GM23248 (cell line): ENCODE data around the gene TMEM121B. TPM values are rescaled to one million over a fixed set of nuclear protein-coding genes. Genes with fewer than 3 reads are reported as not detected.
A peak's percentile ranks its signal among the peaks of the same experiment; 100 is the strongest.

Experiments used
- DNase-seq: peaks from one replicate; pipeline ENCODE4 v3.0.0-alpha.2; 2015
- H2AFZ ChIP-seq: fragments of 200-600 bp; sonication (generic); 2 replicates; pipeline ENCODE4 v1.6.1; 2016; ENCODE audit warnings: antibody characterized with exemption
- H3F3A ChIP-seq: fragments of 200-600 bp; sonication (generic); 2 replicates; pipeline ENCODE4 v1.6.1; 2016; ENCODE audit warnings: mild to moderate bottlenecking, antibody characterized with exemption, mixed run types; ENCODE audit not compliant: insufficient read depth
- H3K27ac ChIP-seq: fragments of 200-600 bp; sonication (generic); 2 replicates; pipeline ENCODE4 v1.5.1; 2016; ENCODE audit warnings: mild to moderate bottlenecking
- H3K27me3 ChIP-seq: fragments of 200-600 bp; sonication (generic); replicated peaks from 2 replicates; pipeline ENCODE4 v1.6.1; 2016; ENCODE audit warnings: mild to moderate bottlenecking; ENCODE audit not compliant: insufficient read depth
- H3K36me3 ChIP-seq: fragments of 200-600 bp; sonication (generic); 2 replicates; pipeline ENCODE4 v1.6.1; 2016; ENCODE audit warnings: low read depth, mild to moderate bottlenecking
- H3K4me1 ChIP-seq: fragments of 200-600 bp; sonication (generic); 2 replicates; pipeline ENCODE4 v1.6.1; 2016; ENCODE audit warnings: mild to moderate bottlenecking; ENCODE audit not compliant: insufficient read depth
- H3K4me2 ChIP-seq: fragments of 200-600 bp; sonication (generic); one replicate; pipeline ENCODE4 v1.6.1; 2016; ENCODE audit warnings: mild to moderate bottlenecking; ENCODE audit not compliant: unreplicated experiment
- H3K4me3 ChIP-seq: fragments of 200-600 bp; sonication (generic); 2 replicates; pipeline ENCODE4 v1.5.1; 2016; ENCODE audit warnings: mild to moderate bottlenecking
- H3K79me2 ChIP-seq: fragments of 200-600 bp; sonication (generic); 2 replicates; pipeline ENCODE4 v1.6.1; 2016; ENCODE audit warnings: mild to moderate bottlenecking; ENCODE audit not compliant: insufficient read depth
- H3K9ac ChIP-seq: fragments of 200-600 bp; sonication (generic); 2 replicates; pipeline ENCODE4 v1.6.1; 2016; ENCODE audit warnings: mild to moderate bottlenecking
- H3K9me2 ChIP-seq: fragments of 200-600 bp; sonication (generic); 2 replicates; pipeline ENCODE4 v1.6.1; 2016; ENCODE audit warnings: mixed run types, mild to moderate bottlenecking, moderate library complexity; ENCODE audit not compliant: insufficient read depth
- H3K9me3 ChIP-seq: fragments of 200-600 bp; sonication (generic); one replicate; pipeline ENCODE4 v1.6.1; 2017; ENCODE audit warnings: low read depth
- H4K20me1 ChIP-seq: fragments of 200-600 bp; sonication (generic); 2 replicates; pipeline ENCODE4 v1.6.0; 2016; ENCODE audit not compliant: insufficient read depth
- EZH2 ChIP-seq: fragments of 200-600 bp; sonication (generic); IDR thresholded peaks from 2 replicates; pipeline ENCODE4 v1.6.1; 2018; ENCODE audit warnings: antibody characterized with exemption, mild to moderate bottlenecking; ENCODE audit not compliant: insufficient read depth, poor library complexity, severe bottlenecking
- EZH2phosphoT487 ChIP-seq: fragments of 200-600 bp; sonication (generic); IDR thresholded peaks from 2 replicates; pipeline ENCODE4 v1.6.1; 2018; ENCODE audit warnings: antibody characterized with exemption, moderate library complexity, mild to moderate bottlenecking, low read depth; ENCODE audit not compliant: insufficient read depth
- WGBS, 2 experiments: methylation state at CpG; one replicate each; pipeline ENCODE4 v1.1.6; 2015 to 2017; ENCODE audit warnings: low lambda C conversion rate in 2 of 2, low coverage in 1 of 2; ENCODE audit errors: missing lambda C conversion rate in 2 of 2; 5-methylcytosine and 5-hydroxymethylcytosine counted together
- in situ Hi-C: fragments of 300-500 bp; cut with MboI; formaldehyde crosslinking; loops from 2 replicates; pipeline ENCODE4 v1.15.0; 2020
- polyA plus RNA-seq: library from polyadenylated mRNA; unstranded; fragments of >200 nt; fragmentation: Nextera tagmentation; extraction: Ambion mirVana; gene quantifications from 2 replicates; pipeline ENCODE4 v1.2.1, GENCODE V29; 2016
- total RNA-seq: library from RNA; depleted of rRNA; stranded (reverse); fragments of >200 nt; shearing (Covaris generic); gene quantifications from 2 replicates; pipeline ENCODE4 v1.2.3, GENCODE V29; 2014

The TMEM121B gene
- total and polyA plus RNA-seq, 2 experiments from 2014 or later: 0.11 TPM; not detected in 1

GRCh38 chr22:17157714-17158113, 36.6 kb upstream of the TMEM121B start:
- Histone ChIP-seq H3K27ac (0 out of 2 replicates have a peak overlapping the region, but pooled peaks have one; percentile 58), H3K9ac (peak overlapping the region; percentile 78; the same call in 1 of the 2 replicates), H2AFZ (no peak overlapping the region), H3K9me3 (no peaks in the 10 kb centered on the region), H3K79me2 (peaks cover 56% of the 10 kb centered on the region), H3F3A (no peaks in the 10 kb centered on the region), H4K20me1 (0 out of 2 replicates have a peak, but pooled peaks cover 12% of the 10 kb centered on the region), H3K4me3 (peak overlapping the region; percentile 84), H3K36me3 (no peaks in the 10 kb centered on the region), H3K9me2 (no peaks in the 10 kb centered on the region), H3K4me2 (peak overlapping the region; percentile 77), H3K27me3 (no peaks in the 10 kb centered on the region), H3K4me1 (peaks cover 11% of the 10 kb centered on the region)
- TF ChIP-seq EZH2 (no peak), EZH2phosphoT487 (no peak)
- WGBS, 2 experiments: 97 to 98% methylated on average over 3 of the region's 3 CpGs
- in situ Hi-C loops: loop anchor here (10.0 kb wide), 1 partner anchor 63 kb away; no protein-coding TSS in a partner anchor
- no peak for DNase-seq

- peaks cover 73% of the 10 kb centered on the region for H3K79me2 ChIP-seq
- no peaks in the 10 kb centered on the region for H3K36me3 ChIP-seq
These were observed 34.8 kb upstream of the TMEM121B start for GRCh38 chr22:17155941-17156340.

GRCh38 chr22:17152971-17153370, 31.8 kb upstream of the TMEM121B start:
- H3K9me2 ChIP-seq: no peaks in the 10 kb centered on the region
- H2AFZ ChIP-seq: no peak overlapping the region
- no peak overlapping the region for H3K27ac ChIP-seq
- TF ChIP-seq EZH2: no peak
- no peak for TF ChIP-seq EZH2phosphoT487
- no peak overlapping the region for H3K4me2 ChIP-seq
- no peaks in the 10 kb centered on the region for H3K36me3 ChIP-seq
- 80 to 85% methylated on average over 3 of the region's 3 CpGs for WGBS, 2 experiments
- no peaks in the 10 kb centered on the region for H3K9me3 ChIP-seq
- peaks cover 18% of the 10 kb centered on the region for H3K4me1 ChIP-seq
- H3K4me3 ChIP-seq: no peak overlapping the region
- peaks cover 100% of the 10 kb centered on the region for H3K79me2 ChIP-seq
- no peak for DNase-seq
- in situ Hi-C loops: loop anchor here (10.0 kb wide), 1 partner anchor 58 kb away; no protein-coding TSS in a partner anchor
- H3K27me3 ChIP-seq: no peaks in the 10 kb centered on the region
- H3F3A ChIP-seq: no peaks in the 10 kb centered on the region
- no peak overlapping the region for H3K9ac ChIP-seq
- H4K20me1 ChIP-seq: peaks cover 12% of the 10 kb centered on the region

More at GRCh38 chr22:17155941-17156340, 34.8 kb upstream of the TMEM121B start:
- TF ChIP-seq EZH2phosphoT487: no peak
- TF ChIP-seq EZH2: no peak
- Histone ChIP-seq H3K27me3 (no peaks in the 10 kb centered on the region), H3K27ac (no peak overlapping the region), H3K4me2 (no peak overlapping the region), H3K4me3 (no peak overlapping the region), H2AFZ (no peak overlapping the region), H3F3A (no peaks in the 10 kb centered on the region), H3K9ac (no peak overlapping the region), H3K9me2 (no peaks in the 10 kb centered on the region), H3K4me1 (peaks cover 15% of the 10 kb centered on the region), H4K20me1 (0 out of 2 replicates have a peak, but pooled peaks cover 12% of the 10 kb centered on the region), H3K9me3 (no peaks in the 10 kb centered on the region)
- WGBS, 2 experiments: 76 to 77% methylated on average over 3 of the region's 3 CpGs
- in situ Hi-C loops: loop anchor here (10.0 kb wide), 1 partner anchor 61 kb away; no protein-coding TSS in a partner anchor
- DNase-seq: no peak

- H3K4me3 ChIP-seq: no peak overlapping the region
- H4K20me1 ChIP-seq: peaks cover 12% of the 10 kb centered on the region
- in situ Hi-C loops: loop anchor here (10.0 kb wide), 1 partner anchor 58 kb away; no protein-coding TSS in a partner anchor
- WGBS, 2 experiments: 79 to 86% methylated on average over 6 of the region's 6 CpGs
- H3K27ac ChIP-seq: no peak overlapping the region
- TF ChIP-seq EZH2phosphoT487 (no peak), EZH2 (no peak)
- no peak for DNase-seq
- H3K79me2 ChIP-seq: peaks cover 97% of the 10 kb centered on the region
- no peak overlapping the region for H3K4me2 ChIP-seq
- H3K9me3 ChIP-seq: no peaks in the 10 kb centered on the region
- no peak overlapping the region for H2AFZ ChIP-seq
- H3K9ac ChIP-seq: no peak overlapping the region
- no peaks in the 10 kb centered on the region for H3K27me3 ChIP-seq
- H3K9me2 ChIP-seq: no peaks in the 10 kb centered on the region
- peaks cover 13% of the 10 kb centered on the region for H3K4me1 ChIP-seq
- H3F3A ChIP-seq: no peaks in the 10 kb centered on the region
- no peaks in the 10 kb centered on the region for H3K36me3 ChIP-seq
These were observed 31.2 kb upstream of the TMEM121B start for GRCh38 chr22:17152340-17152739.
